HUES6 (cell line): ENCODE results near the gene GPT2.

Experiments
- H3K27ac ChIP-seq: 2 replicates; pipeline ENCODE4 v1.7.0; 2013; ENCODE audit warnings: low read depth, mild to moderate bottlenecking, low read length, inconsistent platforms
- H3K27me3 ChIP-seq: 2 replicates; pipeline ENCODE4 v1.6.1; 2013; ENCODE audit warnings: low read length; ENCODE audit not compliant: control insufficient read depth, insufficient read depth
- H3K36me3 ChIP-seq: 2 replicates; pipeline ENCODE4 v1.6.1; 2013; ENCODE audit warnings: low read length; ENCODE audit not compliant: control insufficient read depth, insufficient read depth
- H3K4me1 ChIP-seq: 2 replicates; pipeline ENCODE4 v1.6.1; 2013; ENCODE audit warnings: low read length; ENCODE audit not compliant: control insufficient read depth, insufficient read depth
- H3K4me3 ChIP-seq: 2 replicates; pipeline ENCODE4 v1.5.1; 2013; ENCODE audit warnings: low read depth, low read length
- H3K9ac ChIP-seq: one replicate; pipeline ENCODE4 v1.6.1; 2013; ENCODE audit warnings: mild to moderate bottlenecking, low read length
- H3K9me3 ChIP-seq: 2 replicates; pipeline ENCODE4 v1.6.1; 2013; ENCODE audit warnings: low read depth, low read length; ENCODE audit not compliant: control insufficient read depth, insufficient read depth

GPT2 gene

DNA sequence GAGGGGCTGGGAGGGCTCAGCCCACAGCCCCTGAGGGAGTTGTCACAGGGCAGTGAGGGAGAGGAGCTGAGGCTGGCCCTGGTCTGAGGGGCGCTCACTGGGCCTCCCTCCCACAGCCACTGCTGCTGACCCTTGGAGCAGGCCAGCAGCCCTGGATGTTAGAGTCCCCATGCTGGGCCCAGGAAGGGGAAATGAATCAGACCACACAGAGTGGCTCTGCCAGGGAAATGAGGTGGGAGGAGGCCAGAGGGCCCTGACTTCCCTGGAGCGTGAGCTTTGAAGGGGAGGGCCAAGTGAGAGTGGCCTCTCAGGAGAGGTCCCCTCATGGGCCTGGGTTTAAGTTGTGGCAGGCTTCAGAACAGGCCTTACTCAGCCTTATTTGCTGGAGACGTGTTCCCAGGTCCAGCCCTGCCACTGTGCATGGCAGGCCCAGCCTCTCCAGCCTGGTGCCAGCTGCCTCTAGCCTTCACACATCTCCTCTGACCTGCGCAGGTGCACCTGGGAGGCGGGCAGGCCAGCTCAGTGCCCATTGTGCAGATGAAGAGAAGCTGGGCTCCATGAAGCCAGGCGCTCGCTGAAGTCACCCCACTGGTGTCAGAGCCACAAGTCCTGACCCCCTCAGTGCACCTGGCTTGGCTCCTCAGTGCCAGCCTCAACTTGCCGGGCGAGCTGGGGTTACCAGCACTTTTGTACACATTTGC lies 15.4 kb downstream of the GPT2 start:
- Histone ChIP-seq H3K4me1 (no peaks in the 10 kb centered on the region), H3K27me3 (no peaks in the 10 kb centered on the region), H3K27ac (no peak overlapping the region), H3K4me3 (no peak overlapping the region), H3K9ac (no peak overlapping the region), H3K9me3 (no peaks in the 10 kb centered on the region), H3K36me3 (peaks cover 75% of the 10 kb centered on the region)

DNA sequence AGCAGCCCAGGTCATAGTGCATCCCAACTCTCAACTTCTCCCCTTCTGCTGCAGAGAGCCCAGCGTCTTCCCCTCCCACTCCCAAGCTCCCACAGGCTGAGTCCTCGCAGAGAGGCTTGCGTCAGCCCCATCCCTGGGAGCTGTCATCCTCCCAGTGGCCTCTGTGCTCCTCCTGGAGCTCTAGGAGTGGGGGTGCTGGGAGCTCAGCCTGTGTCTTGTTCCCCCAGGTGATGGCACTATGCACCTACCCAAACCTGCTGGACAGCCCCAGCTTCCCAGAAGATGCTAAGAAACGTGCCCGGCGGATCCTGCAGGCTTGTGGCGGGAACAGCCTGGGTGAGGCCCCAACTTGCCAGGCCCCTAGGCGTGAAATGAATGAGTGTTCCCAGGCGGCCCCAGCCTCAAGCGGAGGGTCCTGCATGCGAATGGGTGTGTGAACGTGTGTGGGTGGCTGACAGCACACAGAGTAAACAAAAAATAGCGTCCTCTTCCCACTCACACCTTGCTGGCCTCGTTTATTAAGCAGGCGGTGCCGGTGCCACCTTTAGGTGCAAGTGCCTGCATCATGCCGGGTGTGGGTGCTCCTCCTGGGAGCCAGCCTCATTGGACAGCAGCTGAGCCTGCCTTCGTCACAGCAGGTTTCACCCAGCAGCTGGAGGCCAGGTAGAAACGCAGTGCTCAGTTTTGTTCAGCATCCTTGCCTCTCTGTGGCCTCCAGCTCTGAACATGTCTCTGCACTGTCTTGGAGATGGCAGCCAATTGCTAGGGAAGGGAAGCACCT lies 16.5 kb downstream of the GPT2 start:
- no peak overlapping the region for H3K4me3 ChIP-seq
- H3K9me3 ChIP-seq: no peaks in the 10 kb centered on the region
- H3K36me3 ChIP-seq: peaks cover 68% of the 10 kb centered on the region
- H3K4me1 ChIP-seq: no peaks in the 10 kb centered on the region
- H3K9ac ChIP-seq: no peak overlapping the region
- no peak overlapping the region for H3K27ac ChIP-seq
- no peaks in the 10 kb centered on the region for H3K27me3 ChIP-seq

DNA sequence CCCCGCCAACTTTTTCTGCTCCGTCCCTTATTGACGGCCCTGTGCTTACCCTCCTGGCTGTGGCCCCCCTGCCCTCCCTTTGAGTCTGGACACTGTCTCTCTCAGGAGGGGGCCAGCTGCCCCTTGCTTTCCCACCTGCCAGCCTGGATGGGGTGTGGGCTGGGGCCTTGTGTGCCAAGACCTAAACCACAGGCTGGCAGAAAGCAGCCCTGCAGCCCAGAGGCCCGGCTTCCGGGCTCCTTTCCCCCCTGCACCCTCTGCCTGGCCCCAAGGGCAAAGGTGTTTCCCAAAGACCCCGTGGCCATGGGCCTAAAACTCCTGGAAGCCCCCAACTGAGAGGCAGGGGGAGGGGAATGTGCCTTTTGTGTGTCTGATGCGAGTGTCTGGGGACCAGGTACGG lies 17.5 kb downstream of the GPT2 start:
- Histone ChIP-seq H3K4me3 (no peak overlapping the region), H3K9ac (no peak overlapping the region), H3K9me3 (no peaks in the 10 kb centered on the region), H3K27ac (no peak overlapping the region), H3K27me3 (no peaks in the 10 kb centered on the region), H3K36me3 (peaks cover 70% of the 10 kb centered on the region), H3K4me1 (no peaks in the 10 kb centered on the region)

DNA sequence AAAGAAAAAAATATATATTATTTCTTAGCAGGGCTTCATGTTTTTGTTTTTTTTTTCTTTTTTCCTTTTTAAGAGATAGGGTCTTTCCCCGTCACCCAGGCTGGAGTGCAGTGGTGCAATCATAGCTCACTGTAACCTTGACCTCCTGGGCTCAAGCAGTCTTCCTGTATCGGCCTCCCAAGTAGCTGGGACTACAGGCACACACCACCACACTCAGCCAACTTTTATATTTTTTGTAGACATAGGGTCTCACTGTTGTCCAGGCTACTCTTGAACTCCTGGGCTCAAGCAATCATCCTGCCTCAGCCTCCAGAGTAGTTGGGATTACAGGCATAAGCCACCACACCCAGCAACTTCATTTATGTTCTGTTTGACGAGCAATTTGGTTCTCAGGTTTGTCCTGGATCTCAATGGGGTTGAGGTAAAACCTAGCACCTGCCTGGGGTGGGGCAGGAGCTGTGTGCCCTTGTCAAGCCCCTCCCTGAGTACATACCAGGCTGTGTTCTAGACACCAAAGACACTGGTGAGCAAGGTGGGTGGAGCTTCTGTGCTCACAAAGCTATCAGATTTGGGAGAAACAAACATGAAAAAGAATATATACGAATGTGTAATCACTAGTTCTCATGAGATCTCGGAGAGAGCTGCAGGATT lies 19.2 kb downstream of the GPT2 start:
- Histone ChIP-seq H3K27ac (no peak overlapping the region), H3K9me3 (no peaks in the 10 kb centered on the region), H3K27me3 (no peaks in the 10 kb centered on the region), H3K36me3 (peaks cover 64% of the 10 kb centered on the region), H3K4me1 (no peaks in the 10 kb centered on the region), H3K4me3 (no peak overlapping the region), H3K9ac (no peak overlapping the region)

DNA sequence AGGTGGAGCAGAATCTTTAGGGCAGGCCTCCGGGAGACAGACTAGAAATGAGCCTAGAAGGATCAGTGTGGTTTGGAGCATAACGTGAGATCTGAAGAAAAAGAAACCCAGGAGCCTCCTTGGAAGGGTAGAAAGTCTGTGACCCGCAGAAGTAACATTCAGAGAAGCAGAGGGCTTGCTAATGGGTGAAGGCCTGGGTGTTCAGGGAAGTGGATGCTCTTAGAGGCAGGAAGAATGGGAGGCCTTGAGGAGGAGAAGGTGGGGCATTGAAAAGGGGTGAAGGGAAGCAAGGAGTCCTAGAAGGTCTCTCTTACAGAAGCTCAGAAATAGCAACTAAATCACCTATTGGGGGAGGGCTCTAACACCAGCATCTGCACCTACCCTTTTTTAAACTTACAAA lies 20.3 kb downstream of the GPT2 start:
- H3K27ac ChIP-seq: no peak overlapping the region
- H3K36me3 ChIP-seq: peaks cover 59% of the 10 kb centered on the region
- no peak overlapping the region for H3K9ac ChIP-seq

DNA sequence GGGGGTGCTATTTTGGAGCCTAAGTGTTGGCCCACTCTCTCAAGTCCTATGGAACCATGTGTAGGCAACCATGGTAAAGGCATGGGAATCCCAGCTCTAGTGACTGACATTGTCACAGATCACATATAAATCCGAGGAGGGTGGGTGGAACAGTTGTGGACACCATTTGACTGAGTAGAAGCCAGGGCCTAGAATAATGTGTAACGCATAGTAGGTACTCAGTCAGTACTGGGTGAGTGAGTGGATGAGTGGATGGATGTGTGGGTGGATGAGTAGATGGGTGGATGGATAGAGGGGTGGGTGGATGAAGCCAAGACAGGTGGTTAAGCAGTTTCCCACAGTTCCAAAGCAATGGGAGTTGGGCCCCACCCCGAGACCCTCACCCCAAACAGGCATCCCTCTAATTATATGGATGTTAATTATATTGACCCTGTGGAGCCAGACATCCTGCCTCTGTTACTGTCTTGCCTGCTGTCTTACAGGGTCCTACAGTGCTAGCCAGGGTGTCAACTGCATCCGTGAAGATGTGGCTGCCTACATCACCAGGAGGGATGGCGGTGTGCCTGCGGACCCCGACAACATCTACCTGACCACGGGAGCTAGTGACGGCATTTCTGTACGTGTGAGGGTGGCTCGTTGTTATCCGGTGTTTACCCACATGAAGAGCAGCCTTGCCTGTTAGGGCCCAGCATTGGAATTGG lies 22.3 kb downstream of the GPT2 start:
- Histone ChIP-seq H3K9me3 (no peaks in the 10 kb centered on the region), H3K27me3 (no peaks in the 10 kb centered on the region), H3K4me1 (no peaks in the 10 kb centered on the region), H3K36me3 (peaks cover 59% of the 10 kb centered on the region), H3K9ac (no peak overlapping the region), H3K27ac (no peak overlapping the region), H3K4me3 (no peak overlapping the region)

More for the DNA sequence above, 20.3 kb downstream of the GPT2 start:
- H3K4me1 ChIP-seq: no peaks in the 10 kb centered on the region
- no peaks in the 10 kb centered on the region for H3K27me3 ChIP-seq
- H3K4me3 ChIP-seq: no peak overlapping the region
- no peaks in the 10 kb centered on the region for H3K9me3 ChIP-seq

DNA sequence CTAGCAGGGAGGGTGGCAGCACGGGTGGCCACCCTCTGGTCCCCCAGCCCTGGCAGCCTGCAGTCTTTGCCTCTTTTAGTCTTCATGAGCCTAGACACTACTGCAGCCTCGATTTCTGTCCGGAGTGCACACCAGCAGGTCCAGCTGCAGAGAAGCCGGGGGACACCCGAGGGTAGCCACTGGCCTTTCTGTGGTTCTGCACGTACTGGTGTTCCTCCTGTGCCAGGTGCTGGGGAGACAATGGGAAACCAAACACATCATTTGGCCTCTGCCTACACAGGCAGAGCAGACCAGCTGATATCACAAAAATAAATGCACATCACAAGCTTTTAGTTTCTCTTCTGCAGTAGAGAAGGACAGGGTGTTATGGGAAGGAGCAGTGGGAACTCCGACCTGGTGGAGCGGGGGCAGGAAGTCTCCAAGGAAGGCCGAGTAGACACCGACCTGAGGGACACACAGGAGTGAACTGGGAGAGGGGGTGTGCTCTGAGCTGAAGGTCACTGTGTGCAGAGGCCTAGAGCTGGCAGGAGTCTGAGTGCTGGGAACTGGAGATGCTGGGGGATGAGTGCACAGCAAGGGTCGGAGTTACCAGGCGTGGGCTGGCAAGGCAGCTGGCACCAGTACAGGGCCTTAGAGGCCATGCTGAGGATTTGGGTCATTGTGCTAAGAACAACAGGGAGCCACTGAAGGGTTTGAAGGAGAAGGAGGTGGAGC lies 23.1 kb downstream of the GPT2 start:
- H3K27ac ChIP-seq: no peak overlapping the region
- H3K9ac ChIP-seq: no peak overlapping the region
- H3K4me3 ChIP-seq: no peak overlapping the region
- peaks cover 62% of the 10 kb centered on the region for H3K36me3 ChIP-seq
- no peaks in the 10 kb centered on the region for H3K9me3 ChIP-seq
- no peaks in the 10 kb centered on the region for H3K4me1 ChIP-seq
- H3K27me3 ChIP-seq: no peaks in the 10 kb centered on the region

DNA sequence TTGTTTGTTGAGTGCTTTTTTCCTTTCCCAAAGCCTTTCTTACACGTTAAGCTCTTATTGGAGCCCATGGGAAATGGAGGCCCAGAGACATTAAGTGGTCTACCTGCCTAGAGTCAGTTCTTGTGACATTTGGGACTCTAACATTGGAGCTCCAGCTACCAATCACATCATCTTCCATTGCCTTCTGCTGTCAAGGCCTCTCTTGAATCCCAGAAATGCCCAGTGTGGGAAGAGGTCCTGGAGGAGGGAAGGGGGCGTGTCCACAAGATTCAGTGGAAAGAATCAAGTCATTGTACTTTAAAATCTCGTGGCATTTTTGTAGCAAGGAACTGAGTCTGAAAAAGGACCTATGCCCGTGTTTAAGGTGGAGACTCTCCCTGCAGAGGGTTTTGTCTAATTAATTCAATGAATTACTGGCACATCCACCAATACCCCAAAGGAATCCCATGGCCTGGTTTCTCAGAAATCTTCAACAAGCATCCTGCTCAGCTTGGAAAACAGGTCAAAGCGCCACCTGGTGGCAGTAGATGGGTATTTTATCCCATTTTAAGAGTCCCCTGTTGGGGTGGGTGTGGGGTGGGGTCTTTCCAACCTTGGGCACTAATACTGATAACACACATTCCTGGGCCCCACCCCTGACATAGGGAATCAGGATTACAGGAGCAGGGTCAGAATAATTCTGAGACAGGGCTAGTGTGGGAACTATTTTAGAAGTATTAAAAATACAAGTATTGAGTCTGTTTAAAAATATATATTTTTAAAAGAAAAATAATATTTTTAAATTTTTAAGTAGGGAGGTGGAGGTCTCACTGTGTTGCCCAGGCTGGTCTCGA lies 24.6 kb downstream of the GPT2 start:
- Histone ChIP-seq H3K36me3 (peaks cover 69% of the 10 kb centered on the region), H3K4me3 (no peak overlapping the region), H3K9ac (no peak overlapping the region), H3K27me3 (no peaks in the 10 kb centered on the region), H3K9me3 (no peaks in the 10 kb centered on the region), H3K27ac (no peak overlapping the region), H3K4me1 (no peaks in the 10 kb centered on the region)

DNA sequence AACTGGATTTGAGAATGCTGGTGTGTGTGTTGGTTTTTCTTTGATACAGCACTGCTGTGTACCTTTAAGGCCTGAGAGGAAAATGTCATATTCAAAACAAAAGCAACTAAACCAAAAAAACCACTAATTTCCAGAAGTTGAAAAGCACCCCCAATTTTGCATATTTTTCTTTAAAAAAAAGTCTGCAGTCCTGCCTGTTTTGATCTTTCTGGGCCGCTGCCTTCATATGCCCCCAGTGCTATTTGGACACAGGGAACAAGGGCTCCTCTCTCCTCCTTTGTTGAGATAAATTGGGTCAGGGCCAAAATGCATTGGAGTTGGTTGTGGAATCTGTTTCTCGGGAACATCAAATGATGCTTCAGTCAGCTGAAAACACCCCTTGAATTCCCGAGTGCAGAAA lies 26.9 kb downstream of the GPT2 start:
- no peaks in the 10 kb centered on the region for H3K27me3 ChIP-seq
- H3K27ac ChIP-seq: no peak overlapping the region
- no peaks in the 10 kb centered on the region for H3K4me1 ChIP-seq
- H3K9me3 ChIP-seq: no peaks in the 10 kb centered on the region
- peaks cover 81% of the 10 kb centered on the region for H3K36me3 ChIP-seq
- no peak overlapping the region for H3K4me3 ChIP-seq
- no peak overlapping the region for H3K9ac ChIP-seq

DNA sequence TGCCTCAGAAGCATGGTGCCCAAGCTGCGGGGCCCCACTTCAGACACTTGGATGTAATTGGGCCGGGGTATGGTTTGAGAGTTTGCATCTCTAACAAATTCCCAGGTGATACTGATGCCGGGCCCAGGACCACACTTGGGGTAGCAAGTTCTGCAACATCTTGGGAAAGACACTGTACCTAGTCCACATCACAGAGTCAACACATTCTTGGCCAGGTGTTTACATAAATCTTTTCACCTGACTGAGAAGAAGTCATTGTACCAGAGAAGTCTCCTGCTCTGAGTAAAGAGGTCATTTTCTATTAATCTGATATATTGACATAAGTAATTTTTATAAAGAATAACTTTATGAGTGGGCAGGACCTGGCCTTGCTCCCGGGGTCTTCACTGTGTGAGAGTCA lies 27.5 kb downstream of the GPT2 start:
- Histone ChIP-seq H3K27ac (no peak overlapping the region), H3K4me3 (no peak overlapping the region), H3K36me3 (peaks cover 78% of the 10 kb centered on the region), H3K9ac (no peak overlapping the region), H3K4me1 (no peaks in the 10 kb centered on the region), H3K27me3 (no peaks in the 10 kb centered on the region), H3K9me3 (no peaks in the 10 kb centered on the region)
